K562 (cell line): ENCODE results near the gene CCK. TPM values are rescaled to one million over a fixed set of nuclear protein-coding genes. Genes with fewer than 3 reads are reported as not detected.

ENCODE experiments used
- ATAC-seq: fragments of 200-7000 bp; cut with Tn5 transposase; 3 replicates; pipeline ENCODE4 v1.9.1; 2020; ENCODE audit warnings: moderate library complexity
- BruUV-seq: library from RNA; stranded (reverse); fragments of 400-500 nt; replicated peaks from 2 replicates; lab custom pipeline; 2021; lab: Mats Ljungman, UMichigan
- CTCF ChIA-PET: fragments of 300-600 bp; formaldehyde crosslinking; extraction: SDS; loops from one replicate; lab custom pipeline; 2021; ENCODE audit warnings: low intra/inter-chr PET ratio; lab: Yijun Ruan, JAX
- POLR2A ChIA-PET: fragments of 300-600, 350-650 bp; sonication (Branson Sonifier 250); formaldehyde crosslinking; extraction: SDS; loops from one replicate; lab custom pipeline; 2021; ENCODE audit warnings: antibody characterized with exemption, inconsistent platforms; lab: Yijun Ruan, JAX
- DNase-seq, 4 experiments: peaks; one replicate each; pipeline versions ENCODE4 v3.0.0 to v3.0.0-alpha.2; 2011 to 2018; ENCODE audit warnings: low spot score in 3 of 4, mixed read lengths in 3 of 4; ENCODE audit errors: extremely low read depth in 1 of 4
- FAIRE-seq: peaks from 2 replicates; lab custom pipeline; 2011; peaks lifted over from hg19 to GRCh38; lab: Jason Lieb, UNC
- H2AFZ ChIP-seq: 2 replicates; pipeline ENCODE4 v1.6.0; 2011; ENCODE audit warnings: low read depth, low read length, control low read depth, inconsistent platforms
- H3K27ac ChIP-seq: fragments of 200-600 bp; 3 replicates; pipeline ENCODE4 v1.8.0; 2011; ENCODE audit warnings: low read depth, mild to moderate bottlenecking, control low read depth, inconsistent platforms, low read length, moderate library complexity, mixed read lengths; ENCODE audit errors: extremely low read depth
- H3K27me3 ChIP-seq, 2 experiments: fragments of 300-600 bp in 1 of 2; 2 replicates in 1 of 2; 3 replicates in 1 of 2; pipeline versions ENCODE4 v1.6.0 to v1.8.0; 2011; ENCODE audit warnings: inconsistent platforms in 2 of 2, low read length in 2 of 2, mild to moderate bottlenecking in 1 of 2, mixed read lengths in 1 of 2, moderate library complexity in 1 of 2; ENCODE audit not compliant: control insufficient read depth in 2 of 2, insufficient read depth in 2 of 2
- H3K36me3 ChIP-seq: fragments of 300-600 bp; 3 replicates; pipeline ENCODE4 v1.8.0; 2011; ENCODE audit warnings: mild to moderate bottlenecking, low read length, inconsistent platforms; ENCODE audit not compliant: control insufficient read depth, insufficient read depth
- H3K4me1 ChIP-seq, 2 experiments: fragments of 200-600 bp in 1 of 2; replicated peaks in 1 of 2; 2 replicates in 1 of 2; 3 replicates in 1 of 2; pipeline versions ENCODE4 v1.5.1 to v1.8.0; 2011; ENCODE audit warnings: inconsistent platforms in 2 of 2, low read length in 2 of 2, mild to moderate bottlenecking in 1 of 2, mixed read lengths in 1 of 2, moderate library complexity in 1 of 2; ENCODE audit not compliant: control insufficient read depth in 2 of 2, insufficient read depth in 2 of 2
- H3K4me2 ChIP-seq: 2 replicates; pipeline ENCODE4 v1.6.1; 2011; ENCODE audit warnings: low read length, control low read depth, inconsistent platforms, mixed read lengths; ENCODE audit not compliant: insufficient read depth
- H3K4me3 ChIP-seq: fragments of 200-600 bp; sonication (generic), shearing (Covaris generic); 2 replicates; pipeline ENCODE4 v1.5.1; 2016; ENCODE audit warnings: control low read depth, inconsistent platforms
- H3K79me2 ChIP-seq: fragments of 200-600 bp; 3 replicates; pipeline ENCODE4 v1.8.0; 2011; ENCODE audit warnings: low read length, inconsistent platforms; ENCODE audit not compliant: control insufficient read depth, insufficient read depth
- H3K9ac ChIP-seq, 2 experiments: 2 replicates each; pipeline versions ENCODE4 v1.6.0 to v1.6.1; 2011; ENCODE audit warnings: low read depth in 2 of 2, low read length in 2 of 2, control low read depth in 1 of 2, inconsistent platforms in 1 of 2, mild to moderate bottlenecking in 1 of 2, mixed read lengths in 1 of 2; ENCODE audit not compliant: insufficient read depth in 1 of 2
- H3K9me1 ChIP-seq: one replicate; pipeline ENCODE4 v1.6.0; 2011; ENCODE audit warnings: inconsistent platforms, mild to moderate bottlenecking, low read length, moderate library complexity; ENCODE audit not compliant: control insufficient read depth, insufficient read depth
- H3K9me3 ChIP-seq: replicated peaks from 2 replicates; pipeline ENCODE4 v1.5.1; 2011; ENCODE audit warnings: low read depth, low read length, inconsistent platforms; ENCODE audit not compliant: control insufficient read depth, insufficient read depth
- H4K20me1 ChIP-seq: replicated peaks from 2 replicates; pipeline ENCODE4 v1.6.1; 2011; ENCODE audit warnings: low read length, inconsistent platforms, mixed read lengths; ENCODE audit not compliant: control insufficient read depth, insufficient read depth
- BCL6 ChIP-seq: fragments of 250-450 bp; sonication (Bioruptor Pico); IDR thresholded peaks from 2 replicates; pipeline ENCODE4 v1.4.0; 2020
- CBX5 ChIP-seq: IDR thresholded peaks from 2 replicates; pipeline ENCODE4 v1.6.1; 2014; ENCODE audit warnings: low read depth, borderline replicate concordance
- DIDO1 ChIP-seq: fragments of 450-650 bp; IDR thresholded peaks from 2 replicates; pipeline ENCODE4 v1.6.1; 2016; ENCODE audit warnings: low read depth, missing biosample characterization, missing genetic modification characterization
- EZH2 ChIP-seq: IDR thresholded peaks from 2 replicates; pipeline ENCODE4 v1.6.1; 2012; ENCODE audit warnings: low read depth, mild to moderate bottlenecking, inconsistent platforms, low read length, borderline replicate concordance
- FOXJ3 ChIP-seq: sonication (generic); formaldehyde crosslinking; IDR thresholded peaks from 2 replicates; pipeline ENCODE4 v1.4.0; 2020; ENCODE audit warnings: mild to moderate bottlenecking, missing genetic modification reagents
- GABPA ChIP-seq: fragments of 200-800 bp; sonication (Bioruptor generic); conservative IDR thresholded peaks from 2 replicates; pipeline ENCODE4 v1.6.1; 2016; ENCODE audit warnings: low read depth, missing genetic modification characterization, missing compliant biosample characterization
- GABPB2 ChIP-seq: fragments of 250-450 bp; sonication (Bioruptor Pico); conservative IDR thresholded peaks from 2 replicates; pipeline ENCODE4 v1.5.1; 2021; ENCODE audit warnings: mild to moderate bottlenecking
- IFI16 ChIP-seq: fragments of 250-450 bp; sonication (Bioruptor Pico); IDR thresholded peaks from 2 replicates; pipeline ENCODE4 v2.1.2; 2022; ENCODE audit warnings: mild to moderate bottlenecking, inconsistent platforms
- ILF3 ChIP-seq: fragments of 450-650 bp; IDR thresholded peaks from 2 replicates; pipeline ENCODE4 v1.6.1; 2018; ENCODE audit warnings: antibody characterized with exemption, mild to moderate bottlenecking, moderate library complexity, borderline replicate concordance
- NCOA6 ChIP-seq: fragments of 450-650 bp; IDR thresholded peaks from 2 replicates; pipeline ENCODE4 v1.6.1; 2017; ENCODE audit warnings: mild to moderate bottlenecking
- POLR2G ChIP-seq: fragments of 200-400 bp; formaldehyde crosslinking; IDR thresholded peaks from 2 replicates; pipeline ENCODE4 v1.6.1; 2017; ENCODE audit warnings: low read depth, mild to moderate bottlenecking, antibody characterized with exemption, low read length, moderate library complexity
- SRSF3 ChIP-seq: fragments of 200-400 bp; formaldehyde crosslinking; IDR thresholded peaks from 2 replicates; pipeline ENCODE4 v1.6.1; 2016; ENCODE audit warnings: mild to moderate bottlenecking, low read length, moderate library complexity; ENCODE audit not compliant: insufficient read depth
- TCFL5 ChIP-seq: fragments of 250-450 bp; sonication (Bioruptor Pico); conservative IDR thresholded peaks from 2 replicates; pipeline ENCODE4 v1.6.1; 2021; ENCODE audit warnings: mild to moderate bottlenecking, moderate library complexity, matching md5 sums
- TEAD2 ChIP-seq: fragments of 450-650 bp; IDR thresholded peaks from 2 replicates; pipeline ENCODE4 v1.6.1; 2016; ENCODE audit warnings: missing genetic modification characterization, control low read depth, missing compliant biosample characterization
- TRIM24 ChIP-seq, 2 experiments: fragments of 450-650 bp; IDR thresholded peaks; 2 replicates each; pipeline ENCODE4 v1.6.1; 2016
- ZNF311 ChIP-seq: fragments of 250-450 bp; sonication (Bioruptor Pico); IDR thresholded peaks from 2 replicates; pipeline ENCODE4 v1.4.0; 2020; ENCODE audit warnings: mild to moderate bottlenecking, moderate library complexity
- WGBS: fragments of 100-300 bp; shearing (Covaris generic); methylation state at CpG from one replicate; pipeline ENCODE4 v1.1.6; 2016; ENCODE audit warnings: low coverage, mixed read lengths; ENCODE audit not compliant: insufficient coverage; ENCODE audit errors: missing lambda C conversion rate; 5-methylcytosine and 5-hydroxymethylcytosine counted together
- in situ Hi-C: fragments of 300-500 bp; cut with MboI; formaldehyde crosslinking; loops from 4 replicates; pipeline ENCODE4 v1.15.0; 2018; ENCODE audit warnings: inconsistent platforms, mixed read lengths
- intact Hi-C: fragments of 100-400 bp; cut with micrococcal nuclease; formaldehyde crosslinking; loops from 2 replicates; pipeline ENCODE4 v1.14.2; 2022
- polyA plus RNA-seq, 8 experiments: library from polyadenylated mRNA; depleted of rRNA in 4 of 8; stranded (reverse) in 5 of 8; unstranded in 3 of 8; fragments of >200 nt; fragmentation: Nextera tagmentation in 2 of 8; fragmentation: Illumina TruSeq in 1 of 8; extraction: Ambion mirVana in 2 of 8; extraction: Trizol in 1 of 8; gene quantifications; 2 replicates each; pipeline versions ENCODE4 v1.2.1 to v1.2.3, GENCODE V29; 2011 to 2014; ENCODE audit warnings: inconsistent platforms in 1 of 8, missing spikeins in 1 of 8
- total RNA-seq, 7 experiments: library from RNA; depleted of rRNA in 6 of 7; stranded (reverse); fragments of >200 nt in 6 of 7; fragmentation: Illumina TruSeq in 2 of 7; extraction: Trizol in 2 of 7; gene quantifications; 2 replicates each; pipeline versions ENCODE4 v1.2.1 to v1.2.3, GENCODE V29; 2011 to 2021; ENCODE audit warnings: low replicate concordance in 1 of 7

The CCK gene
- total and polyA plus RNA-seq, 9 of the 15 experiments (the other 6 are each of a cell fraction or from before 2014, with no cell fraction given) = not detected

DNA sequence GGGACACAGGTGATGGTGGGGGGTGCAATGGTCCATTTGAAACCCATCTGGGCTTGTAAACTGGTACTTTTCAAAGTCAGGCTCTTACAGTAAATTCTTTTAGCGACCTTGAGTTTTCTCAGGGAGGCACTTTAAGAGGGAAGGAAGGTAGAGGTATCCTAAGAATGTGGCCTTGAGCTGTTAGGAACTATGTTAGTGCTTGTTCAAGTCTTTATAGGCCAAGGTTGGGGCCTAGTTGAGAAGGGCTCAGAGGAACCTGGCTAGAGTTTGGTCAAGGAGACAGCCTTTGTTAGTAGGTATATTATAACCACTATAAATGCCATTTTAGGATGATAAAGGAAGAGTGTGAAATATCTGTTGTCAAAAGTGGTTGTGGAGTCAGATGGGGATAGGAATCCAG, 9.2 kb upstream of the CCK start:
- POLR2A ChIA-PET = no interaction called here
- intact Hi-C loops (no loop called here), in situ Hi-C loops (no loop called here)
- peaks cover 0 to 5% of the 10 kb centered on the region in 2 experiments; a peak in 1 of 5 replicates for H3K27me3 ChIP-seq
- ATAC-seq (no peak), DNase-seq (no peak), FAIRE-seq (no peak)
- WGBS = 0% methylated on average over 1 of the region's 1 CpG
- TF ChIP-seq IFI16 (CRISPR knock-in tag) = no peak
- TF ChIP-seq TCFL5 = no peak
- no peak for TF ChIP-seq ZNF311 (CRISPR knock-in tag)
- TF ChIP-seq TRIM24 (IDR thresholded peaks at IDR 0.05) = no peak
- no peak for TF ChIP-seq FOXJ3 (CRISPR knock-in tag)
- TF ChIP-seq BCL6 = no peak
- no peak for TF ChIP-seq TEAD2 (tag)
- TF ChIP-seq SRSF3 = no peak
- no peak for TF ChIP-seq NCOA6
- no peak for TF ChIP-seq ILF3
- TF ChIP-seq DIDO1 = no peak
- no peak for TF ChIP-seq POLR2G
- TF ChIP-seq EZH2 = no peak
- no peak for TF ChIP-seq GABPB2 (CRISPR knock-in tag)
- TF ChIP-seq CBX5 = no peak
- no peak for TF ChIP-seq GABPA (tag)
- H4K20me1 ChIP-seq = no peaks in the 10 kb centered on the region
- CTCF ChIA-PET = no interaction called here
- no peak overlapping the region for H3K4me2 ChIP-seq
- no peak overlapping the region for H3K4me3 ChIP-seq
- H3K9me1 ChIP-seq = no peaks in the 10 kb centered on the region
- H2AFZ ChIP-seq = no peak overlapping the region
- H3K36me3 ChIP-seq = no peaks in the 10 kb centered on the region
- no peaks in the 10 kb centered on the region for H3K4me1 ChIP-seq
- H3K9ac ChIP-seq = no peak overlapping the region
- H3K9me3 ChIP-seq = no peaks in the 10 kb centered on the region; the same call in 1 of the 2 replicates
- no peaks in the 10 kb centered on the region for H3K79me2 ChIP-seq
- no TSS peak for BruUV-seq
- no peak overlapping the region for H3K27ac ChIP-seq
